KMS-11 (cell line): ENCODE results near the gene TMEM120A.

Experiments used
- H2AFZ ChIP-seq: fragments of 200-600 bp; sonication (generic); 2 replicates; pipeline ENCODE4 v1.6.1; 2016; ENCODE audit warnings: antibody characterized with exemption, mixed run types, low read depth
- H3K27ac ChIP-seq: fragments of 200-600 bp; sonication (generic); 2 replicates; pipeline ENCODE4 v1.6.1; 2016; ENCODE audit warnings: mild to moderate bottlenecking, mixed run types
- H3K27me3 ChIP-seq: fragments of 200-600 bp; sonication (generic); 2 replicates; pipeline ENCODE4 v1.6.1; 2017; ENCODE audit warnings: mild to moderate bottlenecking, low read depth, mixed run types, moderate library complexity; ENCODE audit not compliant: insufficient read depth
- H3K36me3 ChIP-seq: fragments of 200-600 bp; sonication (generic); 2 replicates; pipeline ENCODE4 v1.6.1; 2017; ENCODE audit warnings: mild to moderate bottlenecking, mixed run types; ENCODE audit not compliant: insufficient read depth
- H3K4me1 ChIP-seq: fragments of 200-600 bp; sonication (generic); 2 replicates; pipeline ENCODE4 v1.6.1; 2016; ENCODE audit warnings: mild to moderate bottlenecking, low read depth, mixed run types; ENCODE audit not compliant: poor library complexity, severe bottlenecking
- H3K4me2 ChIP-seq: fragments of 200-600 bp; sonication (generic); 2 replicates; pipeline ENCODE4 v1.7.0; 2016; ENCODE audit warnings: mild to moderate bottlenecking, mixed run types
- H3K4me3 ChIP-seq: fragments of 200-600 bp; sonication (generic); IDR thresholded peaks from 2 replicates; pipeline ENCODE4 v1.6.1; 2017; ENCODE audit warnings: low read depth, low read length, mixed read lengths; ENCODE audit not compliant: insufficient read depth
- H3K79me2 ChIP-seq: fragments of 200-600 bp; sonication (generic); 2 replicates; pipeline ENCODE4 v1.6.1; 2016; ENCODE audit warnings: low read depth, mixed run types; ENCODE audit not compliant: insufficient read depth
- H3K9ac ChIP-seq: fragments of 200-600 bp; sonication (generic); 2 replicates; pipeline ENCODE4 v1.6.1; 2016; ENCODE audit warnings: mild to moderate bottlenecking, mixed run types
- H4K20me1 ChIP-seq: fragments of 200-600 bp; sonication (generic); 2 replicates; pipeline ENCODE4 v1.6.1; 2016; ENCODE audit warnings: mild to moderate bottlenecking, mixed run types; ENCODE audit not compliant: insufficient read depth
- CTCF ChIP-seq: fragments of 200-600 bp; sonication (generic); conservative IDR thresholded peaks from 2 replicates; pipeline ENCODE4 v1.6.1; 2017; ENCODE audit warnings: low read depth, mild to moderate bottlenecking, antibody characterized with exemption, low read length, moderate library complexity, mixed read lengths

The TMEM120A gene

GRCh38 chr7:76003351-76003750 is 9.0 kb upstream of the TMEM120A start:
- Histone ChIP-seq H3K9ac (no peak overlapping the region), H3K36me3 (no peaks in the 10 kb centered on the region), H3K27me3 (no peaks in the 10 kb centered on the region), H4K20me1 (no peaks in the 10 kb centered on the region), H3K4me3 (no peak overlapping the region), H3K79me2 (no peaks in the 10 kb centered on the region), H2AFZ (no peak overlapping the region), H3K4me1 (peaks cover 12% of the 10 kb centered on the region), H3K27ac (no peak overlapping the region), H3K4me2 (no peak overlapping the region)
- no peak for TF ChIP-seq CTCF

- Histone ChIP-seq H3K4me2 (no peak overlapping the region), H3K4me1 (peaks cover 6% of the 10 kb centered on the region), H3K36me3 (no peaks in the 10 kb centered on the region), H3K27ac (no peak overlapping the region), H3K4me3 (no peak overlapping the region), H2AFZ (no peak overlapping the region), H3K27me3 (no peaks in the 10 kb centered on the region), H3K9ac (no peak overlapping the region), H3K79me2 (no peaks in the 10 kb centered on the region), H4K20me1 (no peaks in the 10 kb centered on the region)
- no peak for TF ChIP-seq CTCF
These were observed 8.4 kb upstream of the TMEM120A start for GRCh38 chr7:76002822-76003221.

- no peak overlapping the region for H3K4me3 ChIP-seq
- H3K36me3 ChIP-seq = no peaks in the 10 kb centered on the region
- no peak overlapping the region for H3K27ac ChIP-seq
- H2AFZ ChIP-seq = no peak overlapping the region
- H3K4me1 ChIP-seq = no peaks in the 10 kb centered on the region
- no peaks in the 10 kb centered on the region for H3K27me3 ChIP-seq
- H4K20me1 ChIP-seq = no peaks in the 10 kb centered on the region
- no peaks in the 10 kb centered on the region for H3K79me2 ChIP-seq
- H3K9ac ChIP-seq = no peak overlapping the region
- no peak overlapping the region for H3K4me2 ChIP-seq
- TF ChIP-seq CTCF = no peak
These were observed 7.7 kb upstream of the TMEM120A start for GRCh38 chr7:76002139-76002538.

GRCh38 chr7:76000566-76000965 is 6.2 kb upstream of the TMEM120A start:
- Histone ChIP-seq H2AFZ (no peak overlapping the region), H3K9ac (no peak overlapping the region), H3K4me1 (no peaks in the 10 kb centered on the region), H3K4me2 (no peak overlapping the region), H3K36me3 (no peaks in the 10 kb centered on the region), H3K79me2 (no peaks in the 10 kb centered on the region), H3K27ac (no peak overlapping the region), H3K27me3 (no peaks in the 10 kb centered on the region), H3K4me3 (no peak overlapping the region), H4K20me1 (no peaks in the 10 kb centered on the region)
- TF ChIP-seq CTCF = no peak
